ENCODE results near the gene CEMIP. TPM values are rescaled to one million over a fixed set of nuclear protein-coding genes. Genes with fewer than 3 reads are reported as not detected.
"Not testable (repeated sequence)": the region's sequence is repeated elsewhere in the genome, so short reads cannot be mapped to it uniquely, and the experiment has no call there.

Gene CEMIP
- total and polyA plus RNA-seq, 12 donors, result 0.08 to 2.2 (median 0.35) TPM

GRCh38 chr15:80755885-80756284, 23.3 kb upstream of the CEMIP start:
- 78 to 92% (median 84%) methylated on average over 3 of the region's 3 CpGs for WGBS, 4 donors
- Histone ChIP-seq H3K4me1 (replicated peaks in 1 of 2) (no peaks in the 10 kb centered on the region), H3K36me3 (replicated peaks in 1 of 2) (no peaks in the 10 kb centered on the region), H3K27me3 (no peaks in the 10 kb centered on the region), H3K4me3 (no peak overlapping the region), H3K27ac (no peak overlapping the region), H3K9me3 (replicated peaks in 1 of 3) (no peaks in the 10 kb centered on the region)
- intact Hi-C loops (cut with DNase I), result no loop called here
- no peak for DNase-seq
- TF ChIP-seq POLR2A (IDR thresholded peaks at IDR 0.05) (no peak), CTCF (IDR thresholded peaks at IDR 0.05) (no peak)

- H3K4me1 ChIP-seq (replicated peaks in 1 of 2), result no peaks in the 10 kb centered on the region
Measured at GRCh38 chr15:80758130-80758745, 20.9 kb upstream of the CEMIP start.

GRCh38 chr15:80760960-80761359, 18.2 kb upstream of the CEMIP start:
- no peak for TF ChIP-seq POLR2A (IDR thresholded peaks at IDR 0.05)
- TF ChIP-seq CTCF (IDR thresholded peaks at IDR 0.05), result no peak
- WGBS, 4 donors, result 44 to 48% (median 45%) methylated on average over 4 of the region's 4 CpGs
- no peaks in the 10 kb centered on the region for H3K4me1 ChIP-seq (replicated peaks in 1 of 2)
- no peaks in the 10 kb centered on the region for H3K9me3 ChIP-seq (replicated peaks in 1 of 3)
- intact Hi-C loops (cut with DNase I), result no loop called here
- no peak for DNase-seq
- H3K27me3 ChIP-seq, result no peaks in the 10 kb centered on the region
- H3K27ac ChIP-seq, result no peak overlapping the region
- no peak overlapping the region for H3K4me3 ChIP-seq
- no peaks in the 10 kb centered on the region for H3K36me3 ChIP-seq (replicated peaks in 1 of 2)

More at GRCh38 chr15:80758130-80758745, 20.9 kb upstream of the CEMIP start:
- Histone ChIP-seq H3K27me3 (no peaks in the 10 kb centered on the region), H3K27ac (no peak overlapping the region), H3K9me3 (replicated peaks in 1 of 3) (no peaks in the 10 kb centered on the region), H3K36me3 (replicated peaks in 1 of 2) (no peaks in the 10 kb centered on the region), H3K4me3 (no peak overlapping the region)
- no peak for DNase-seq
- TF ChIP-seq CTCF (IDR thresholded peaks at IDR 0.05) (no peak), POLR2A (IDR thresholded peaks at IDR 0.05) (no peak)
- intact Hi-C loops (cut with DNase I), result no loop called here
- WGBS, 4 donors, result 67 to 76% (median 69%) methylated on average over 6 of the region's 6 CpGs

GRCh38 chr15:80761754-80762153, 17.4 kb upstream of the CEMIP start:
- H3K4me1 ChIP-seq (replicated peaks in 1 of 2), result no peaks in the 10 kb centered on the region
- no peaks in the 10 kb centered on the region for H3K9me3 ChIP-seq (replicated peaks in 1 of 3)
- H3K27me3 ChIP-seq, result no peaks in the 10 kb centered on the region
- H3K4me3 ChIP-seq, result no peak overlapping the region
- TF ChIP-seq CTCF (IDR thresholded peaks at IDR 0.05), result no peak
- no peak for TF ChIP-seq POLR2A (IDR thresholded peaks at IDR 0.05)
- DNase-seq, result no peak
- no peaks in the 10 kb centered on the region for H3K36me3 ChIP-seq (replicated peaks in 1 of 2)
- intact Hi-C loops (cut with DNase I), result no loop called here
- 88 to 97% (median 92%) methylated on average over 4 to 6 of the region's 6 CpGs for WGBS, 4 donors
- H3K27ac ChIP-seq, result no peak overlapping the region

GRCh38 chr15:80763235-80763634, 15.9 kb upstream of the CEMIP start:
- 96 to 98% (median 97%) methylated on average over 3 of the region's 3 CpGs for WGBS, 4 donors
- H3K4me3 ChIP-seq; DNase-seq; H3K27me3 ChIP-seq; H3K9me3 ChIP-seq (replicated peaks in 1 of 3); H3K4me1 ChIP-seq (replicated peaks in 1 of 2); H3K36me3 ChIP-seq (replicated peaks in 1 of 2); intact Hi-C loops (cut with DNase I); H3K27ac ChIP-seq: not testable (repeated sequence)

All from adrenal gland (tissue), 12 donors.